GM21717 (cell line): ENCODE measurements around the gene NAA80.
"Not testable (repeated sequence)": the region's sequence is repeated elsewhere in the genome, so short reads cannot be mapped to it uniquely, and the experiment has no call there.

Experiments
- ATAC-seq: cut with Tn5 transposase; IDR thresholded peaks from one replicate; pipeline ENCODE4 v1.9.1; 2021; ENCODE audit warnings: mild to moderate bottlenecking, moderate library complexity; ENCODE audit not compliant: unreplicated experiment

The NAA80 gene

DNA sequence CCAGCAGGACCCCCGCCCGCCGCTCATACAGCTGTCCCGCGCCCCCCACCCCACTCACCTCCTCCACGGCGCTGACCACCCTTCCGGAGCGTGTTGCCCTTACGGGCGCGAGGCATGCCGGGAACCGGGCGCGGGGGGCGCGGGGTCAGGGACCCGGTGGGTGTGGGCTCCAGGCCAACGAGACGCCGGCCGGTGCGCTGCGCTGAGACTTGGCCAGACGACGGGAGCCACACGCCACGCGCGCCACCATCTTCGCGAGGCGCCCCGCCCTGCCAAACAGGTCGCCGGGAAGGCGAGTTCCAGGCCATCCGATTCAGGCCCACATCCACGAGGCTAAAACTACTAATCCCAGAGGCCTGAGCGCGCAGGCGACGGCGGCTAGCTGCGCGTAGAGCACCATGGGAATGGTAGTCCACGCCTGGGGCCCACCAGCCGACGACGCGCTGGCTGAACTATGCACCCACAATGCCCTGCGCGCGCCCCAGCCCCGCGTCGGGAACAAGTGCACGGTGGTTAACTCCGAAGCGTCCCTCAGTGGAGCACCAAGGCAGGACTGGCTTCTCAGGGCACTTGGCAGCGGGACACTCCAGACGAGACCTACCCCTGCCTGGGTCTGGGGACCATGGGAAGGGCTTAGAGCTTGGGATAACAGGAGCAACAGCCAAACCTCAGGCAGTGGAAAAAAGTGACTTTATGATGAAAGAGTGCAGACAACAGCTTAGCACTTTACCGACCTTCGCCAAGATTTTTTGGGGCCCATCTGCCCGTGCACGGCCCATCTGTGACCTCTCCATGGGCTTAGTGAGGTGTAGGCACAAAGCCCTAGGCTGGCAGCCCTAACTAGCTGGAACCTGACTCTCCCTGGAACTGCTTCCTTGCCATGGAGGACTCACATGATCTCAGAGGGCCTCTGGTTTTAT, 6.8 kb downstream of the NAA80 start, which contains the start of gene IFRD2:
Gene IFRD2 (minus strand): TSS at position 271 of the 920 bp plus-strand sequence. CDS start 155 bp downstream, at position 116.
- ATAC-seq, result peak; percentile 84

DNA sequence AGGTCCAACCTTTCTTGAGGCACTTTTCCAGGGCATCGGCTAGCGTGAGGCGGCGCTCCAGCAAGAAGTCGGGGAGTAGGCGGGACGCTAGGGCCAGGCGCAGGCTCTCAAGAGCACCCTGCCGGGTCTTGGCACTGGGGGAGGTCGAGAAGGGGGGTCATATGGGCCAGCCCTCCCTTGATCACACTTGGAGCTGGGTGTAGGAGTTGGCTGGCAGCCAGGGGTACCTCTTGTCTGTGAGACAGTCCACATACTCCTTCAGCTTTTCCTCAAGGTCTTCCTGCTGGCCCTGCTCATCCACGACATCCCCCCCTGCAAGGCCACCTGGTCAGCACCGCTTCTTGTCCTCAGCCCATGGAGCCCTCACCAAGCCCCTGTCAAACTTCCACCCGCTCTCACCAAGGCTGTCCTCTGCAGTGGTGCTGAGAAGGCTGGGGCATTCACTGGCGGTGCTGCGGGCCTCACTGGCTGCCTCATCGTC, 9.0 kb downstream of the NAA80 start:
- no peak for ATAC-seq

GRCh38 chr3:50289130-50289529, 10.1 kb downstream of the NAA80 start:
- ATAC-seq, result no peak

DNA sequence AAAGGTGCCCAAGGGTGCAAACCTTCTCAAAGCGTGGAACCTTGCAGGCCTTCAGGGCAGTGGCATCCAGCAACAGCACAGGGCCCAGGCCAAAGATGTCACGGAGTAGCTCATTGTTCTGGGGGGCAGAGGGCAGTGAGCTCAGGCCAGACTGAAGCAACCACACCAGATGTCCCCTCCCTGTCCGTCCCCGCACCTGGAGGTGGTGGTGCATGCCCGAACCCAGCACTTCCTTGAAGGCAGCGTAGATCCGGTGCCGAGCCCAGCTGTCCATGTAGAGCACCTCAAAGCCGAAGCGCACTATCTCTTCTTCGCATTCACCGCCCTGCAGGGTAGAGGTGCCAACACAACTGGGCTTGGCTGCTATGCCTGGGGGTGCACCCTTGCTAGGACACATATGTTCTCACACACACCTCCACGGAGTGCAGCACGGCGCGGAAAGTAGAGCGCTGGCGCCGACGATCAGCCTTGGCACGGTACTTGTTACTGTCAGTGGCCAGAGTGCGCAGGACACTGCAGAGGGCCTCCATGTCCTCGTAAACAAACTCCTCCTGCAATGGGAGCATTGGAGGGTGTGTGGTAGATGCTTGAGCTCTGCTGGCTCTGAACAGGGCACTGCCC, 10.7 kb downstream of the NAA80 start:
- no peak for ATAC-seq

GRCh38 chr3:50287262-50287661, 11.9 kb downstream of the NAA80 start:
- no peak for ATAC-seq

DNA sequence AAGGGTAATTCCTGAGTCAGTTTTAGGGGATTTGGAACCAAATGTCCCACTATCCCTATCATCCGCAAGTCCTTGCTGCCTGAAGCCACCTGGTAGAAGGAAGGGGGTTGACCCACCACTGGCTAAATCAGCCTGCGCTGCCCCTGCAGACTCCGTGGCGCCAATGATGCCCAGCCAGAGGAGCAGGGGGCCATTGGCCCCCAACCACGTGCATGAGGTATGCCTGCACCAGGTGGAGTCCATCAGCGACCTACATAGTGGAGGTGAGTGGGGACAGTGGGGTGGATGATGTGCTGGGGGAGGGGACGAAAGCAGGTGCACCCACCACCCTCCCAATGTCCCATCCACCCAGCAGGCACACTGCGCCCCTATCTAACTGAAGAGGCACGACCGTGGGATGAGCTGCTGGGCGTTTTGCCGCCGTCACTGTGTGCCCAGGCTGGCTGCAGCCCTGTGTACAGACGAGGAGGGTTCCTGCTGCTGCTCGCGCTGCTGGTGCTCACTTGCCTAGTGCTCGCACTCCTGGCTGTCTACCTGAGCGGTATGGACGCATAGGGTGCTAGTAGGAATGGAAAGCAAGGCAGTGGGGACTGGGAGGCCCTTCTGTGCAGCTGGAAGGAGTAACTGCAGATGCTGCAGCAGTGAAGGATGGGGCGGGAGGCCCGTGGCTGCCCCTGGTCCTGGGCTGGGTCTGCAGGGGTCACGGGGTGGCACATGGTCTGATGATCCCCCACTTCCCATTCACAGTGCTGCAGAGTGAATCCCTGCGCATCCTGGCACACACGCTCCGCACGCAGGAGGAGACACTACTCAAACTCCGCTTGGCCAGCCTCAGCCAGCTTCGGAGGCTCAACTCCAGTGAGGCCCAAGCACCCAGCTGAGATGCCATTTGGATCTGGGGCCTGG, 12.6 kb downstream of the NAA80 start:
- ATAC-seq, result no peak

- ATAC-seq, result not testable (repeated sequence)
These were observed 15.1 kb downstream of the NAA80 start for GRCh38 chr3:50284121-50284520.

DNA sequence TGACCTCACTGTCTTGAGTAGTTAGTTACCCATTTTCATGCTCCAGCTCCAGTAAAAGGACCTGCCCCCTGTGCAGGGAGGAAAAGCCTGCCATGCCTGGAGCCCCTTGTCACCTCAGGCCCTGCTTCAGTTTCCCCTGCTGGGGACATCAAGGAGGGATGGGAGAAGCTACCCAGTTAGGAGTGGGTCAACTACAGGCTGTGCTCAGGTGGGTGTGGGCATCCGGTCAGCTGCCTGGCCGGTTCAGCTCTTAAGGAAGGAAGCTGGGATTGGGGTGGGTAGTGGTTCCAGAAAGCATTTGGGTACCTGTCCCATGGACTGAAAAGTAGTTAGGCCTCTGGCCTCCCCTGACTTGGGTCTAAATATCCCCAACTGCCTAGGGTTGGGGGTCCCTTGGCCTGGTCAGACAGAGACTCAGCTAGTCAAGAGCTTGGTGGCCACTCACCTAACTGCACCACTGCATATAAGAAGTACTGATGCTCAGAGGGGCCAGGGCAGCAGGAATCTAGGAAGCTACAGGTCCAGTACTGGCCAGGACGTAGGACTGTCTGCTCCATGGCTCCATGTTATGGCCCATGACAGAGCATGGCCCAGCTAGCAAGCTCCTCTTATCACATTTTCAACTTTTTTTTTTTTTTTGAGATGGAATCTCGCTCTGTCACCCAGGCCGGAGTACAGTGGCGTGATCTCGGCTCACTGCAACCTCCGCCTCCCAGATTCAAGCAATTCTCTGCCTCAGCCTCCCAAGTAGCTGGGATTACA, 19.8 kb downstream of the NAA80 start:
- no peak for ATAC-seq

DNA sequence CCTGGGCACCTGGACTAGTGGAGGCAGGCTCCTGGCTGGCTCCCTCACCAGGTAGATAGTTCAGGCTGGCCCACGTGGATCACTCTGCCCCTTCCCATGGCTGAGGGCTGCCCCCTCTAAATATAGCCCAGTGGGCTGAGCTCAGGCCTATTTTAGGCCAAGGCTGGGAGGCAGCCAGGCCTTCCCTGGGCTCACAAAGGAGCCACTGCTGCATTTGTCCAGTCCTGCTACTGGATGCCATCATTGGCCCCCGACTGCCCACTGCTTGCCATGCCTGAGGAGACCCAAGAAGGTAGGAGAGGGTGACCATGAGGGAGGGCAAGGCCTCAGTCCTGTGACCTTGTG, 20.4 kb downstream of the NAA80 start, which contains the start of gene LSMEM2:
Gene LSMEM2 (plus strand): TSS at position 208 of the 345 bp plus-strand sequence. CDS start 27 bp downstream, at position 235.
- no peak for ATAC-seq

DNA sequence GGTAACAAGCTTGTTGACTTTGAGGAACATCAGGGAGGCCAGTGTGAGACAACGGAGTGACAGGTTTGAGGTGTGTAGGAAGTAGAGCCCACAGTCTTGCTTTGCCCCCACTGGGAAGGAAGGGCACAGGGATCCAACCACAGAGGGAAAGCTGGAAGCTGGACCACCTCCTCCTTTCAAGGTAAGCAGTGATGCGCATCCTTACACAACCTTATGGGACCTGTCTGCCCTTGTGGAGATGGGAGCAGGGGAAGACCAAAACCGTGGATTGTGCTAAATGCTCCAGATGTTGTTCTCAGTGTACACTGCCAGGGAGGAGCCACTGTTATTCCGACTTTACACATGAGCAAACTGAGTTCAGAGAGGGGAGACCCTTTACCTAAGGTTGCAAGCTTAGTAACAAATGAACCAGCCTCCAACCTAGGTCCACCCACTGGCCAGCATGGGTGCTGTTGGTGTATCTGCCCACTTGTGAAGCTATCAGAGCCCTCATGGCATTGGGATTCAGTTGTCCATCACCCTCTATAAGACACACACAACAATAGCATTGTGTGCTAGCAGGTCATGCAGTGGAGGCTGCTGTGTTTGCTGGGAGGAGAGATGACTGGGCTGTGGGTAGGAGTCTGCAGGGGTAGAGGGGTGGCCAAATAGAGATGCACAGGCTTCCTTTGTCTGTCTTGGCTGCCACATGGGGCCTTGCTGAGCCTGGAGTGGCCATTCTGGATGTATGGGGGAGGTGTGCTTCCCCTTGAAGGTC, 20.9 kb downstream of the NAA80 start:
- no peak for ATAC-seq

- no peak for ATAC-seq
These were observed 22.5 kb downstream of the NAA80 start for GRCh38 chr3:50276762-50277101.

- ATAC-seq, result no peak
These were observed 23.0 kb downstream of the NAA80 start for GRCh38 chr3:50275996-50276761.

- no peak for ATAC-seq
These were observed 23.8 kb downstream of the NAA80 start for GRCh38 chr3:50275141-50275995.

DNA sequence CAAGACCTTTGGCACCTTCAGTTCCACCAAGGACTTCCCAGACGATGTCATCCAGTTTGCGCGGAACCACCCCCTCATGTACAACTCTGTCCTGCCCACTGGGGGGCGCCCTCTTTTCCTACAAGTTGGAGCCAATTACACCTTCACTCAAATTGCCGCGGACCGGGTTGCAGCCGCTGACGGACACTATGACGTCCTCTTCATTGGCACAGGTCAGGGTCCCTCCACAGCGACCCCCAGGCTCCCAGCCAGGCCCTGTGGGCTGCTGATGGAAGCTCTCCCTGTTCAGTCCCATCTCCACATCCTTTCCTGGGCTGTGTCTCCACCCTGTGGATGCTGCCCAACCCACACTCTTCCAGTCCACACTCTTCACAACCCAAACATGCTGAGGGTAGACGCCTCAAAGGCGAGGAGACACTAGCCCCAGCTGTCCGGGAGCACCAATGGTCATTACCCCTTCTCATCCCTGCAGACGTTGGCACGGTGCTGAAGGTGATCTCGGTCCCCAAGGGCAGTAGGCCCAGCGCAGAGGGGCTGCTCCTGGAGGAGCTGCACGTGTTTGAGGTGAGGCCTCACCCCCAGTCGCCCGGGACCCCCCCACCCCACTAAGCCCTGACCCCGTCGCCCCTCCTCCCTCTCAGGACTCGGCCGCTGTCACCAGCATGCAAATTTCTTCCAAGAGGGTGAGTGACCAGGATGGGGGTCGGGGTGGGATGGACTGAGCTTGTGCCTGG, 24.7 kb downstream of the NAA80 start:
- ATAC-seq, result no peak

DNA sequence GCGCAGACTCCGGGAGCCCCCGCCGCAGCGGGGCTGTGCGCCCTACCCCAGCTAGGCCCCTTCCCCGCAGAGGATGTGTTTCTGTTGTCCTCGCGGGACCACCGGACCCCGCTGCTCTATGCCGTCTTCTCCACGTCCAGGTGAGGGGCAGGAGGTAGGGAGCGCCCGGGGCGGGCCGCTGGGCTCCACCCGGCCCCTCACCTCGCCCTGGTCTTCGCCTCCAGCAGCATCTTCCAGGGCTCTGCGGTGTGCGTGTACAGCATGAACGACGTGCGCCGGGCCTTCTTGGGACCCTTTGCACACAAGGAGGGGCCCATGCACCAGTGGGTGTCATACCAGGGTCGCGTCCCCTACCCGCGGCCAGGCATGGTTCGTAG, 25.5 kb downstream of the NAA80 start:
- no peak for ATAC-seq

- peak; percentile 79 for ATAC-seq
These were observed 26.1 kb downstream of the NAA80 start for GRCh38 chr3:50272911-50273688.

- ATAC-seq, result not testable (repeated sequence)
These were observed 26.7 kb downstream of the NAA80 start for GRCh38 chr3:50272538-50272910.
